ENCODE data around the gene SEMA6A. TPM values are rescaled to one million over a fixed set of nuclear protein-coding genes. Genes with fewer than 3 reads are reported as not detected.

SEMA6A gene
- total and polyA plus RNA-seq, 10 of the 15 experiments (the other 5 are each of a cell fraction or from before 2014, with no cell fraction given) = 0.16 to 10.2 (median 1.1) TPM

DNA sequence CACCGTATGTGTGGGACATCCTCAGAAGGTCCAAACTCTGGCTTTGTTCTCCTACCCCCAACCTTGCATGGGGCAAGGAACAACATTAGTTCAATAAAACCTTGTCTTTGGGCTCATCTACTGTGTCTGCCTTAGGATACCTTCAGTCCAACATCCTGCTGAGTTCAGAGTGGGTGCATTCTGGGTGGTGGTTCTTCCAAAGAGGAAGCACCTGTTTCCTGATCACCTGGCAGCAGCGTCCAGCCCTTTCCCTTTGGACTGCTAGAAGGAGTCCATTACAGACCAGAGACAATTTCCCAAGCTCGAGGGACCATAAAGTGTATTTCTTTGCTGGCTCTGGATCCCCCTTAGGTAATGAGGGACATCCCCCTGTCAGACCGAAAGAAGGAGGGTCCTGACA lies 154.1 kb downstream of the SEMA6A start:
- FAIRE-seq (no peak), DNase-seq (ENCODE audit: low read depth, low spot score) (no peak), ATAC-seq (no peak)
- no peak overlapping the region for H3K27ac ChIP-seq (ENCODE audit: control insufficient read depth, insufficient read depth)
- H3K4me1 ChIP-seq (ENCODE audit: control insufficient read depth, insufficient read depth, low read length) = no peaks in the 10 kb centered on the region
- H3K4me2 ChIP-seq (ENCODE audit: control insufficient read depth, insufficient read depth) = no peak overlapping the region
- H3K27me3 ChIP-seq (replicated peaks in 1 of 2; ENCODE audit: control insufficient read depth in 2 of 2, insufficient read depth in 2 of 2, low read length in 1 of 2) = no peaks in the 10 kb centered on the region
- RAD21 ChIA-PET (ENCODE audit: unreplicated experiment) = no interaction called here
- POLR2A ChIA-PET = no interaction called here
- no peak overlapping the region for H3K9ac ChIP-seq (ENCODE audit: control insufficient read depth, insufficient read depth, low read length)
- in situ Hi-C loops (cut with MboI) = no loop called here
- SMC1A ChIA-PET (ENCODE audit: uncharacterized antibody, unreplicated experiment) = no interaction called here
- H3K79me2 ChIP-seq (ENCODE audit: control insufficient read depth, insufficient read depth, low read length) = no peaks in the 10 kb centered on the region
- TF ChIP-seq, protein P1, sequence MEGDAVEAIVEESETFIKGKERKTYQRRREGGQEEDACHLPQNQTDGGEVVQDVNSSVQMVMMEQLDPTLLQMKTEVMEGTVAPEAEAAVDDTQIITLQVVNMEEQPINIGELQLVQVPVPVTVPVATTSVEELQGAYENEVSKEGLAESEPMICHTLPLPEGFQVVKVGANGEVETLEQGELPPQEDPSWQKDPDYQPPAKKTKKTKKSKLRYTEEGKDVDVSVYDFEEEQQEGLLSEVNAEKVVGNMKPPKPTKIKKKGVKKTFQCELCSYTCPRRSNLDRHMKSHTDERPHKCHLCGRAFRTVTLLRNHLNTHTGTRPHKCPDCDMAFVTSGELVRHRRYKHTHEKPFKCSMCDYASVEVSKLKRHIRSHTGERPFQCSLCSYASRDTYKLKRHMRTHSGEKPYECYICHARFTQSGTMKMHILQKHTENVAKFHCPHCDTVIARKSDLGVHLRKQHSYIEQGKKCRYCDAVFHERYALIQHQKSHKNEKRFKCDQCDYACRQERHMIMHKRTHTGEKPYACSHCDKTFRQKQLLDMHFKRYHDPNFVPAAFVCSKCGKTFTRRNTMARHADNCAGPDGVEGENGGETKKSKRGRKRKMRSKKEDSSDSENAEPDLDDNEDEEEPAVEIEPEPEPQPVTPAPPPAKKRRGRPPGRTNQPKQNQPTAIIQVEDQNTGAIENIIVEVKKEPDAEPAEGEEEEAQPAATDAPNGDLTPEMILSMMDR (IDR thresholded peaks at IDR 0.05 in 2 of 3, conservative IDR thresholded peaks at IDR 0.05 in 1 of 3; ENCODE audit: control insufficient read depth in 2 of 3, extremely low read depth in 1 of 3, insufficient read depth in 1 of 3, low read depth in 3 of 3, low read length in 3 of 3) = no peak
- TF ChIP-seq, protein P2, sequence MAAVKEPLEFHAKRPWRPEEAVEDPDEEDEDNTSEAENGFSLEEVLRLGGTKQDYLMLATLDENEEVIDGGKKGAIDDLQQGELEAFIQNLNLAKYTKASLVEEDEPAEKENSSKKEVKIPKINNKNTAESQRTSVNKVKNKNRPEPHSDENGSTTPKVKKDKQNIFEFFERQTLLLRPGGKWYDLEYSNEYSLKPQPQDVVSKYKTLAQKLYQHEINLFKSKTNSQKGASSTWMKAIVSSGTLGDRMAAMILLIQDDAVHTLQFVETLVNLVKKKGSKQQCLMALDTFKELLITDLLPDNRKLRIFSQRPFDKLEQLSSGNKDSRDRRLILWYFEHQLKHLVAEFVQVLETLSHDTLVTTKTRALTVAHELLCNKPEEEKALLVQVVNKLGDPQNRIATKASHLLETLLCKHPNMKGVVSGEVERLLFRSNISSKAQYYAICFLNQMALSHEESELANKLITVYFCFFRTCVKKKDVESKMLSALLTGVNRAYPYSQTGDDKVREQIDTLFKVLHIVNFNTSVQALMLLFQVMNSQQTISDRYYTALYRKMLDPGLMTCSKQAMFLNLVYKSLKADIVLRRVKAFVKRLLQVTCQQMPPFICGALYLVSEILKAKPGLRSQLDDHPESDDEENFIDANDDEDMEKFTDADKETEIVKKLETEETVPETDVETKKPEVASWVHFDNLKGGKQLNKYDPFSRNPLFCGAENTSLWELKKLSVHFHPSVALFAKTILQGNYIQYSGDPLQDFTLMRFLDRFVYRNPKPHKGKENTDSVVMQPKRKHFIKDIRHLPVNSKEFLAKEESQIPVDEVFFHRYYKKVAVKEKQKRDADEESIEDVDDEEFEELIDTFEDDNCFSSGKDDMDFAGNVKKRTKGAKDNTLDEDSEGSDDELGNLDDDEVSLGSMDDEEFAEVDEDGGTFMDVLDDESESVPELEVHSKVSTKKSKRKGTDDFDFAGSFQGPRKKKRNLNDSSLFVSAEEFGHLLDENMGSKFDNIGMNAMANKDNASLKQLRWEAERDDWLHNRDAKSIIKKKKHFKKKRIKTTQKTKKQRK (IDR thresholded peaks at IDR 0.05; ENCODE audit: low read depth, low read length) = no peak
- TF ChIP-seq POLR2AphosphoS5 (IDR thresholded peaks at IDR 0.05; ENCODE audit: low read length) (no peak), GABPA (IDR thresholded peaks at IDR 0.05; ENCODE audit: low read depth) (no peak), RAD51 (IDR thresholded peaks at IDR 0.05) (no peak), FOXM1 (IDR thresholded peaks at IDR 0.05; ENCODE audit: low read depth, low read length) (no peak), HCFC1 (IDR thresholded peaks at IDR 0.05; ENCODE audit: low read length) (no peak), CHD1 (IDR thresholded peaks at IDR 0.05; ENCODE audit: low read depth, low read length) (no peak)
- TF ChIP-seq, protein P3, sequence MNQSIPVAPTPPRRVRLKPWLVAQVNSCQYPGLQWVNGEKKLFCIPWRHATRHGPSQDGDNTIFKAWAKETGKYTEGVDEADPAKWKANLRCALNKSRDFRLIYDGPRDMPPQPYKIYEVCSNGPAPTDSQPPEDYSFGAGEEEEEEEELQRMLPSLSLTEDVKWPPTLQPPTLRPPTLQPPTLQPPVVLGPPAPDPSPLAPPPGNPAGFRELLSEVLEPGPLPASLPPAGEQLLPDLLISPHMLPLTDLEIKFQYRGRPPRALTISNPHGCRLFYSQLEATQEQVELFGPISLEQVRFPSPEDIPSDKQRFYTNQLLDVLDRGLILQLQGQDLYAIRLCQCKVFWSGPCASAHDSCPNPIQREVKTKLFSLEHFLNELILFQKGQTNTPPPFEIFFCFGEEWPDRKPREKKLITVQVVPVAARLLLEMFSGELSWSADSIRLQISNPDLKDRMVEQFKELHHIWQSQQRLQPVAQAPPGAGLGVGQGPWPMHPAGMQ (IDR thresholded peaks at IDR 0.05; ENCODE audit: borderline replicate concordance) = no peak
- intact Hi-C loops (cut with micrococcal nuclease; ENCODE audit: unreplicated experiment) = no loop called here
- no TSS peak for BruUV-seq (replicated peaks)
- CTCF ChIA-PET = no interaction called here
- no peak overlapping the region for H2AFZ ChIP-seq (ENCODE audit: control insufficient read depth, low read depth, low read length)
- no peaks in the 10 kb centered on the region for H3K36me3 ChIP-seq (ENCODE audit: control insufficient read depth in 2 of 2, insufficient read depth in 2 of 2, low read length in 1 of 2)
- no peak overlapping the region for H3K4me3 ChIP-seq
- no peaks in the 10 kb centered on the region for H3K9me3 ChIP-seq (replicated peaks; ENCODE audit: control insufficient read depth, insufficient read depth, low read length)
- no peaks in the 10 kb centered on the region for H4K20me1 ChIP-seq (ENCODE audit: control insufficient read depth, insufficient read depth)
- WGBS (ENCODE audit: insufficient coverage, insufficient replicate concordance, low lambda C conversion rate, missing lambda C conversion rate) = 55% methylated on average over 4 of the region's 4 CpGs
